HepG2 (cell line): ENCODE results near the gene PLD3. TPM values are rescaled to one million over a fixed set of nuclear protein-coding genes. Genes with fewer than 3 reads are reported as not detected.

Source experiments
- ATAC-seq: fragments of 200-7000 bp; cut with Tn5 transposase; 3 replicates; pipeline ENCODE4 v1.9.1; 2020; ENCODE audit warnings: mild to moderate bottlenecking, moderate library complexity
- BruUV-seq: library from RNA; stranded (reverse); fragments of 400-500 nt; replicated peaks from 2 replicates; lab custom pipeline; 2021; lab: Mats Ljungman, UMichigan
- CTCF ChIA-PET: fragments of 300-600 bp; formaldehyde crosslinking; extraction: SDS; loops from one replicate; lab custom pipeline; 2021; ENCODE audit warnings: low total read pairs, inconsistent platforms, low intra/inter-chr PET ratio; lab: Yijun Ruan, JAX
- POLR2A ChIA-PET: fragments of 350-600 bp; sonication (Branson Sonifier 250); formaldehyde crosslinking; loops from one replicate; lab custom pipeline; 2020; ENCODE audit warnings: antibody characterized with exemption, inconsistent platforms; lab: Yijun Ruan, JAX
- DNase-seq: peaks from one replicate; pipeline ENCODE4 v3.0.0-alpha.2; 2015; ENCODE audit warnings: low spot score
- FAIRE-seq: peaks from 3 replicates; lab custom pipeline; 2011; peaks lifted over from hg19 to GRCh38; lab: Jason Lieb, UNC
- H2AFZ ChIP-seq: one replicate; pipeline ENCODE4 v1.6.1; 2011; ENCODE audit warnings: low read length, inconsistent platforms
- H3K27ac ChIP-seq: fragments of 300-600 bp; 3 replicates; pipeline ENCODE4 v1.8.0; 2011; ENCODE audit warnings: mixed run types, mild to moderate bottlenecking, mixed read lengths, low read length, inconsistent platforms; ENCODE audit not compliant: insufficient read depth; ENCODE audit errors: extremely low read length
- H3K27me3 ChIP-seq, 2 experiments: fragments of 200-600 bp in 1 of 2; 2 replicates in 1 of 2; 3 replicates in 1 of 2; pipeline versions ENCODE4 v1.6.0 to v1.8.0; 2011; ENCODE audit warnings: low read length in 2 of 2, mild to moderate bottlenecking in 2 of 2, moderate library complexity in 2 of 2, inconsistent platforms in 1 of 2; ENCODE audit not compliant: insufficient read depth in 2 of 2, control insufficient read depth in 1 of 2
- H3K36me3 ChIP-seq, 2 experiments: fragments of 200-600 bp in 1 of 2; replicated peaks in 1 of 2; 2 replicates in 1 of 2; 3 replicates in 1 of 2; pipeline versions ENCODE4 v1.5.1 to v1.8.0; 2011; ENCODE audit warnings: low read length in 2 of 2, inconsistent platforms in 1 of 2; ENCODE audit not compliant: insufficient read depth in 2 of 2, control insufficient read depth in 1 of 2
- H3K4me1 ChIP-seq: 2 replicates; pipeline ENCODE4 v1.5.1; 2012; ENCODE audit warnings: low read length, inconsistent platforms; ENCODE audit not compliant: insufficient read depth
- H3K4me2 ChIP-seq: 2 replicates; pipeline ENCODE4 v1.6.0; 2011; ENCODE audit warnings: low read depth, low read length, inconsistent platforms
- H3K4me3 ChIP-seq, 3 experiments: fragments of 200-600 bp in 1 of 3; sonication (generic), shearing (Covaris generic) in 1 of 3; replicated peaks in 1 of 3; 2 replicates each; pipeline ENCODE4 v1.5.1; 2011 to 2016; ENCODE audit warnings: low read length in 3 of 3, inconsistent platforms in 2 of 3, low read depth in 2 of 3, mild to moderate bottlenecking in 2 of 3, control low read depth in 1 of 3, mixed read lengths in 1 of 3; ENCODE audit not compliant: insufficient read depth in 1 of 3
- H3K79me2 ChIP-seq: one replicate; pipeline ENCODE4 v1.6.1; 2011; ENCODE audit warnings: low read length, inconsistent platforms; ENCODE audit not compliant: insufficient read depth
- H3K9ac ChIP-seq: 2 replicates; pipeline ENCODE4 v1.6.0; 2011; ENCODE audit warnings: mild to moderate bottlenecking, low read depth, low read length, inconsistent platforms; ENCODE audit not compliant: insufficient read depth
- H3K9me3 ChIP-seq: 2 replicates; pipeline ENCODE4 v1.5.1; 2012; ENCODE audit warnings: mild to moderate bottlenecking, low read length
- H4K20me1 ChIP-seq: 2 replicates; pipeline ENCODE4 v1.6.0; 2011; ENCODE audit warnings: inconsistent platforms, mild to moderate bottlenecking, low read length, moderate library complexity; ENCODE audit not compliant: insufficient read depth
- MEIS1 ChIP-seq: sonication (generic); formaldehyde crosslinking; IDR thresholded peaks from 2 replicates; pipeline ENCODE4 v1.9.0; 2021; ENCODE audit warnings: mild to moderate bottlenecking, missing genetic modification reagents, moderate library complexity, borderline replicate concordance
- NR3C1 ChIP-seq: sonication (generic); formaldehyde crosslinking; IDR thresholded peaks from 2 replicates; pipeline ENCODE4 v1.4.0; 2020; ENCODE audit warnings: missing genetic modification reagents
- POLR2AphosphoS2 ChIP-seq: IDR thresholded peaks from 2 replicates; pipeline ENCODE4 v1.6.1; 2011; ENCODE audit warnings: low read depth, low read length, improper control_type of control experiment
- SIX4 ChIP-seq: sonication (generic); formaldehyde crosslinking; IDR thresholded peaks from 2 replicates; pipeline ENCODE4 v1.4.0; 2020; ENCODE audit warnings: missing genetic modification reagents
- ZFP1 ChIP-seq: IDR thresholded peaks from 2 replicates; pipeline ENCODE4 v1.6.1; 2016
- ZNF615 ChIP-seq: sonication (generic); formaldehyde crosslinking; IDR thresholded peaks from 2 replicates; pipeline ENCODE4 v1.5.0; 2020; ENCODE audit warnings: mild to moderate bottlenecking, missing genetic modification reagents, borderline replicate concordance
- ZNF619 ChIP-seq: sonication (generic); formaldehyde crosslinking; IDR thresholded peaks from 2 replicates; pipeline ENCODE4 v1.4.0; 2020; ENCODE audit warnings: mild to moderate bottlenecking, missing genetic modification reagents
- WGBS: methylation state at CpG from one replicate; pipeline ENCODE4 v1.1.6; 2017; ENCODE audit warnings: low lambda C conversion rate; 5-methylcytosine and 5-hydroxymethylcytosine counted together
- in situ Hi-C: cut with HindIII; loops from 2 replicates; pipeline ENCODE4 v1.10.0; 2017; ENCODE audit warnings: low pct_unique_long_range_greater_than_20kb; ENCODE audit not compliant: extremely low pct_ligation_motif_present
- intact Hi-C: fragments of 100-400 bp; cut with micrococcal nuclease; formaldehyde crosslinking; loops from one replicate; pipeline ENCODE4 v1.10.0; 2022; ENCODE audit not compliant: unreplicated experiment
- polyA plus RNA-seq, 8 experiments: library from polyadenylated mRNA; depleted of rRNA in 3 of 8; stranded (reverse) in 7 of 8; unstranded in 1 of 8; fragments of >200 nt; fragmentation: Illumina TruSeq in 4 of 8; extraction: Trizol in 4 of 8; gene quantifications; 2 replicates each; pipeline versions ENCODE4 v1.2.1 to v1.2.3, GENCODE V29; 2011 to 2016; ENCODE audit warnings: low read depth in 4 of 8, missing spikeins in 1 of 8, mixed read lengths in 1 of 8; ENCODE audit not compliant: insufficient read depth in 1 of 8
- total RNA-seq, 5 experiments: library from RNA; depleted of rRNA; stranded (reverse); fragments of >200 nt; fragmentation: Illumina TruSeq; extraction: Trizol; gene quantifications; 2 replicates each; pipeline ENCODE4 v1.2.3, GENCODE V29; 2016; ENCODE audit warnings: low read depth in 1 of 5
- TF ChIP-seq, protein P1 (sequence below): sonication (generic); formaldehyde crosslinking; IDR thresholded peaks from 2 replicates; pipeline ENCODE4 v1.9.0; 2021; ENCODE audit warnings: missing genetic modification reagents, mild to moderate bottlenecking, borderline replicate concordance
- TF ChIP-seq, protein P2 (sequence below): sonication (generic); formaldehyde crosslinking; IDR thresholded peaks from 2 replicates; pipeline ENCODE4 v1.8.0; 2022; ENCODE audit warnings: missing genetic modification reagents, mild to moderate bottlenecking, inconsistent platforms, borderline replicate concordance

The PLD3 gene
- total and polyA plus RNA-seq, 2 of the 13 experiments (the other 11 are each of a cell fraction or from before 2014, with no cell fraction given): 45.7 to 164 TPM

DNA sequence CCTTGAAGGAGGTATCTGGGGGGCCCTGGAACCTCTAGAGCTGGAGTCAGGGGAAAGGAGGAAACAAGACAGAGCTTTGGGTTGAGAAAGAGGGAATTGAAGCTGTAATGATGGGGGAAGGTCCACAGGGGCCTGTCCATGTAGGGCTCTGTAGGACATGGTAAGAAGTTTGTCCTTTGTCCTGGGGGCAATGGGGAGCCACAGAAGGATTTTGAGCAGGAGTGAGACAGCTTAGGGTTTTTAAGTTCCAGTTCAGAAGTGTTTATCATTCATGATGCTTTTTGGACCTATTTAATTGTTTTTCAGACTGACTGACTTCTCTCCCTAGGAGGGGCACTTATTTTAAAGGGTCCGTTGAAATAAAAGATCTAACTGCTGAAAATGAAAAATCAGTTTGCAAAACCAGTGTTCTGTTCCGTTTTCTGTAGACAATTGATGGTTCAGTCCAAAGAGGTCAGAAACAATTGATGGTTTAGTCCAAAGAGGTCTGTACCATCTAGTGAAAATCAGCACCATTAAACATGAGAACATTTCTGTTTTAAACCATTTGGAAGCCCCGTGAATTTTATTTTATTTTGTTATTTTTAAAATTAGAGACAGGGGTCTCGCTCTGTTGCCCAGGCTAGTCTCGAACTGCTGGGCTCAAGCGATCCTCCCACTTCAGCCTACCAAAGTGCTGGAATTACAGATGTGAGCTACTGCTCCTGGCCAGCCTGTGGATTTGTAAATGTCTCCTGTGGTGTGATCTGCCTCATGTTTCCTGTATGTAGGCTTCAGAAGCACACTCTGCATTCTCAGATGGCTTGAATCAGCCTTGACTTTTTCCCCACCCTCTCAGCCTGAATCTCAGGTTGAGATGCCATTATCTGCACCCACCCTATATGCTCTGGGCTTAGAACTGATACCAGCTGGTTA is 8.4 kb downstream of the PLD3 start:
- Histone ChIP-seq H3K4me3 (no peak overlapping the region), H3K27me3 (no peaks in the 10 kb centered on the region), H3K36me3 (no peaks in the 10 kb centered on the region; a peak in 1 of 5 replicates), H3K4me1 (peaks cover 7% of the 10 kb centered on the region), H3K79me2 (no peaks in the 10 kb centered on the region), H3K4me2 (no peak overlapping the region), H3K9ac (no peak overlapping the region), H3K27ac (no peak overlapping the region), H4K20me1 (no peaks in the 10 kb centered on the region), H3K9me3 (no peaks in the 10 kb centered on the region), H2AFZ (no peak overlapping the region)
- FAIRE-seq (no peak), ATAC-seq (no peak), DNase-seq (no peak)
- ChIA-PET POLR2A (interaction anchor here (1.3 kb wide), 1 partner anchor 9 kb away, joined by 3 read pairs; the partner anchor contains the start of genes C19orf47 and PLD3), CTCF (no interaction called here)
- in situ Hi-C loops (no loop called here), intact Hi-C loops (no loop called here)
- no TSS peak for BruUV-seq
- TF ChIP-seq ZNF619: no peak
- TF ChIP-seq, protein P1, sequence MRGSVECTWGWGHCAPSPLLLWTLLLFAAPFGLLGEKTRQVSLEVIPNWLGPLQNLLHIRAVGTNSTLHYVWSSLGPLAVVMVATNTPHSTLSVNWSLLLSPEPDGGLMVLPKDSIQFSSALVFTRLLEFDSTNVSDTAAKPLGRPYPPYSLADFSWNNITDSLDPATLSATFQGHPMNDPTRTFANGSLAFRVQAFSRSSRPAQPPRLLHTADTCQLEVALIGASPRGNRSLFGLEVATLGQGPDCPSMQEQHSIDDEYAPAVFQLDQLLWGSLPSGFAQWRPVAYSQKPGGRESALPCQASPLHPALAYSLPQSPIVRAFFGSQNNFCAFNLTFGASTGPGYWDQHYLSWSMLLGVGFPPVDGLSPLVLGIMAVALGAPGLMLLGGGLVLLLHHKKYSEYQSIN (CRISPR knock-in tag): no peak
- no peak for TF ChIP-seq ZNF615 (CRISPR knock-in tag)
- TF ChIP-seq ZFP1 (CRISPR knock-in tag): no peak
- 88% methylated on average over 6 of the region's 6 CpGs for WGBS

DNA sequence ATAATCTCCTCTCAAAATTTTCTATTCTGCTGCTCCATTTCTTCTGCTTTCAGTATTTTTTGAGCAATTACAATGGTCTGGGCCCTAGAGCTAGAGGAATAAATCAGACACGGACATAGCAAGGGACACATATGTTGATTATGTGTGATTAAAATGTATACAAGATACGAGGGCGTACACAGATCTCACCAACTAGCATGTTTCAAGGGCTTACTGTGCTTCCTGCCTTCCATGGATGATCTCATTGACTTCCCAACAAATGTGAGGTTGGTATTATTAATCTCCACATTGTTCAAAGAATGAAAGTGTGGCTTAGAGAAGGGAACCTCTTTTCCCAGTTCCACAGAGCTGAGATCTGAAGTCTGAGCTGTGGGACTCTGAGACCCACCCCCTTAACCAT is 9.1 kb downstream of the PLD3 start:
- BruUV-seq: no TSS peak
- no peak overlapping the region for H3K27ac ChIP-seq
- POLR2A ChIA-PET: interaction anchor here (1.3 kb wide), 1 partner anchor 9 kb away, joined by 3 read pairs; the partner anchor contains the start of genes C19orf47 and PLD3
- no peak overlapping the region for H3K4me2 ChIP-seq
- no peaks in the 10 kb centered on the region for H3K27me3 ChIP-seq
- peaks cover 7% of the 10 kb centered on the region for H3K4me1 ChIP-seq
- CTCF ChIA-PET: no interaction called here
- TF ChIP-seq POLR2AphosphoS2 (no peak), NR3C1 (CRISPR knock-in tag) (no peak), SIX4 (no peak), MEIS1 (CRISPR knock-in tag) (no peak)
- TF ChIP-seq, protein P2, sequence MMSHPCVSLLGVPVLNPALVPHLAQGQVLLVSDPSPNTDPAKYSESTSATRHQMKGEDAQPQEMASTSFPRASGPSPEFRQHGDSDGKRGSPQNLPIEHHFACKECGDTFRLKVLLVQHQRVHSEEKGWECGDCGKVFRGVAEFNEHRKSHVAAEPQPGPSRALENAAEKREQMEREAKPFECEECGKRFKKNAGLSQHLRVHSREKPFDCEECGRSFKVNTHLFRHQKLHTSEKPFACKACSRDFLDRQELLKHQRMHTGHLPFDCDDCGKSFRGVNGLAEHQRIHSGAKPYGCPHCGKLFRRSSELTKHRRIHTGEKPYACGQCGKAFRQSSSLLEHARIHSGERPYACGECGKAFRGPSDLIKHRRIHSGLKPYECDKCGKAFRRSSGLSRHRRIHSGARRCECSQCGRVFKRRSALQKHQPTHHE (CRISPR knock-in tag): no peak
- TF ChIP-seq, all 625 proteins: peak for 0
- Histone ChIP-seq H3K36me3 (no peaks in the 10 kb centered on the region; a peak in 1 of 5 replicates), H3K9ac (no peak overlapping the region), H3K79me2 (no peaks in the 10 kb centered on the region), H3K4me3 (no peak overlapping the region), H2AFZ (no peak overlapping the region), H4K20me1 (no peaks in the 10 kb centered on the region), H3K9me3 (no peaks in the 10 kb centered on the region)
- DNase-seq (no peak), ATAC-seq (no peak), FAIRE-seq (no peak)
- WGBS: 95% methylated on average over 3 of the region's 3 CpGs
- in situ Hi-C loops: no loop called here
- intact Hi-C loops: no loop called here
